NCI-H2081 treated with DMSO at 0.1 percent for 48 hours (cell line): ENCODE measurements around the gene CD36.
"Not testable (repeated sequence)": the region's sequence is repeated elsewhere in the genome, so short reads cannot be mapped to it uniquely, and the experiment has no call there.

Experiments used
- DNase-seq: peaks from one replicate; lab custom pipeline; 2025; lab: John Stamatoyannopoulos, UW

Gene CD36

GRCh38 chr7:80654887-80655340 is 16.5 kb downstream of the CD36 start:
- DNase-seq = no peak

- no peak for DNase-seq
Measured at GRCh38 chr7:80656029-80656428, 17.6 kb downstream of the CD36 start.

- DNase-seq = peak; percentile 20
Measured at GRCh38 chr7:80659120-80660055, 20.9 kb downstream of the CD36 start.

- DNase-seq = no peak
Measured at GRCh38 chr7:80660939-80661338, 22.5 kb downstream of the CD36 start.

GRCh38 chr7:80661729-80662128 is 23.3 kb downstream of the CD36 start:
- DNase-seq = no peak

- no peak for DNase-seq
Measured at GRCh38 chr7:80662252-80662651, 23.8 kb downstream of the CD36 start.

DNA sequence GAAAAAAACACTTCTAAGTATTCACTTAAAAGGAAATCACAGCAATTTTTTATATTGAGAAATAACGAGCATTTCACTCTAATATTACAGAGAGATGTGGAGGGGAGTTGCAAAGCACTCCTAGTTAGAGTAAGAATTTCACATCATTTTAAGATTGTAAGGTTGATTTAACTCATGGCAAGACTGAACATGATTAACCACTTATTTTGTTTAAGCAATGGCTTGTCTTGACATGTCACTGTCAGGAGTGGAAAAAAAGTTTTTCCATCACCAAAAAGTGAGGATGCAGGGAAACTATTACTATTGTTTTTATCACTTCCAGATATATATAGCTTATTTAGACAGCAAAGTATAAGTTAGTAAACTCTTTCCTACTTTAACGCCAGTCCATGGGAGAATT is 27.1 kb downstream of the CD36 start:
- DNase-seq = no peak

DNA sequence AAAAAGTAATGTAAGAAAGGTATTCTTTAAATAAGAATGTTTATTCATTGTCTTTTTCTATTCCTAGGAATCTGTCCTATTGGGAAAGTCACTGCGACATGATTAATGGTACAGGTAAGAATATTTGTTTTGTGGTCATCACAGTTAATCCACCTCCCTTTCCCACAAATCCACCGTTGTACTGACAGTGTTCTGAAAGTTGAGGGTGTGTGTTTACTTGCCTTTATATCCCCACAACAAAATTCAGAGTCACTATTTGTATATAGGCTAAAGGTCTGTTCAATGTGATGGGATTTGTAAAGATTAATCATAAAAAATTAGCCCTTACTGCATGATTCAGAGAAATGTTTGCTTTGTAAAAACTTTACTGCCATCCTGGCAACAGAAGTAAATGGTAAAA is 27.9 kb downstream of the CD36 start:
- DNase-seq = no peak

DNA sequence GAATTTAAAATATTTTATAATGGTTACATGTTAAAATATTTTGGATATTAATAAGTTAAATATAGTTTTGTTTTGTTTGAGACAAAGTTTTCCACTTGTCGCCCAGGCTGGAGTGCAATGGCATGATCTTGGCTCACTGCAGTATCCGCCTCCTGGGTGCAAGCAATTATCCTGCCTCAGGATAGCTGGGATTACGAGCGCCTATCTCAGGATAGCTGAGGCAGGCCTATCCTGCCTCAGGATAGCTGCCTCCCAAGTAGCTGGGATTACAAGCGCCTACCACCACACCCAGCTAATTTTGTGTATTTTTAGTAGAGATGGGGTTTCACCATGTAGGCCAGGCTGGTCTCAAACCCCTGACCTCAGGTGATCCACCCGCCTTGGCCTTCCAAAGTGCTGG is 30.9 kb downstream of the CD36 start:
- DNase-seq = not testable (repeated sequence)

DNA sequence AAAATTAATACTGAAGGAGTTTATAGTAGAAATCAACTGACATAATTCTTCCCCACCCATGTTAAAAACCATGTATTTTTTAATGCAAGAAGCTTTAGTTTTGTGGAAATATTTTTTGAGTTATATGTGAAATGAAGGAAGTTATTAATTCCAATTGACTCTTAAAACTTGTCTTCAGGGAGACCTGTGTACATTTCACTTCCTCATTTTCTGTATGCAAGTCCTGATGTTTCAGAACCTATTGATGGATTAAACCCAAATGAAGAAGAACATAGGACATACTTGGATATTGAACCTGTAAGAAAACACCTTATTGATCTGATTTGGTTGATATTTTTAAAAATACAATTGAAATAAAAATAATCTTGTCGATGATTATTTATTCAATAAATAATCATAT is 33.3 kb downstream of the CD36 start:
- no peak for DNase-seq

GRCh38 chr7:80675090-80675489 is 36.6 kb downstream of the CD36 start:
- no peak for DNase-seq

DNA sequence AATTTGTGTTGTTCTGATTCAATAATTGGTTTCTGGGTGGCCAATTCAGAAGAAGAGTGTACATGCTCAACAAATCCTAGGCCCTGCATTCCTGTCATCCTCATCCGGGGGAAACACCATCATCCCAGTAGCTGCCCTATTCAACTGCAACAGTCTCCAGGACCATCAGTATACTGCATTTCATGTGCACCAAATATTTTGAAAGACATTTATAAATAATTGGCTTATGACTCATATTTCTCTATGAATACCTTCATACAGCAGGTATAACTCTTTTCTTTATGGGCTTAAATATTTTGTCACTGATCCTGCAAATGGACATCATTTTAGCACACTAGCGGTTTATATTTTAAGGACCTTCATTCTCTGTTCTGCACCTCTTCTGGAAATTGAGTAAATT is 38.0 kb downstream of the CD36 start:
- DNase-seq = no peak

GRCh38 chr7:80677629-80678028 is 39.2 kb downstream of the CD36 start:
- no peak for DNase-seq

- DNase-seq = no peak
Measured at GRCh38 chr7:80678707-80679106, 40.3 kb downstream of the CD36 start.

GRCh38 chr7:80679921-80680907 is 41.8 kb downstream of the CD36 start:
- no peak for DNase-seq

GRCh38 chr7:80681272-80681885 is 42.9 kb downstream of the CD36 start:
- DNase-seq = no peak

GRCh38 chr7:80682744-80683143 is 44.3 kb downstream of the CD36 start:
- DNase-seq = no peak

DNA sequence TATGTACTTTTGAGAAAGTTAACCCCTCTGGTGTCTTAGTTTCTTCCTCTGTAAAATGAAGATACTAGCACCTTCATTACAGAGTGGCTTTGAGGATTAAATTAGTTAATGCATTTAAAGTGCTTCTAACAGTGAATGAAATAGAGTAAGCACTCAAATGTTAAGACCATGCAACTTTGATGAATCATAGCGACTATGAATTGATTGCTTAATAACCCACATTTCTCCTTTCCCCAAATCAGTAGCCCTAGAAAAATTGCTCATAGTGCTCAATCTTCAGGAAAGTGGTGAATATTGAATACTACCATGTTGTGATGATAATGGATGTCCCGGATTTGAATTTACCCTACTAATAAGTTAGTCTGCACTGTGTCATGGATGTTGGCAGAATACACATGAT is 48.1 kb downstream of the CD36 start:
- DNase-seq = no peak

DNA sequence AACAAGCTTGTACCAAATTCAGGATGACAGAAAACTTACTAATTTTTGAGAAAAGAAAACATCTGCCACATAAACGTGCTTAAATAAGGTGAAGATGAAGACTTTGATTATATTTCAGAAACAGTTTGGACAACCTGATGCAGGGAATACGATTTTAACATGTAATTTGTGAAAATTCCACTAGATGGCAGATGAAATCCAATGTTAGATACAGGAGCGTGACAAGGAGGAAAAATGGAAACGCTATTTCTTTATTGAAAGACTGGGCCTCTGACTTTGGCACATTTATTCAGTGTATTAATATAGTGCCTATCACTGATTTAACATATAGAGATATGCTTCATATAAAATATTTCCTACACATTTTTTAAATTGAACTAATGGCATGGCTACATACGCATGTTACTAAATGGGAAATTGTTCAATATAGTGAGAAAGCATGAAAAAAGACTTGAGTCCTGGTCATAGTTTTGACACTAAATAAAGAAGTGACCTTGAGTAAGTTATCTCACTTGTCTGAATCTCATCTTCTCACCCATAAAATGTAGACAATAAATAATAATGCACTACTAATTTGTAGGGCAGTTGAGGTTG is 60.7 kb downstream of the CD36 start:
- peak; percentile 30 for DNase-seq

DNA sequence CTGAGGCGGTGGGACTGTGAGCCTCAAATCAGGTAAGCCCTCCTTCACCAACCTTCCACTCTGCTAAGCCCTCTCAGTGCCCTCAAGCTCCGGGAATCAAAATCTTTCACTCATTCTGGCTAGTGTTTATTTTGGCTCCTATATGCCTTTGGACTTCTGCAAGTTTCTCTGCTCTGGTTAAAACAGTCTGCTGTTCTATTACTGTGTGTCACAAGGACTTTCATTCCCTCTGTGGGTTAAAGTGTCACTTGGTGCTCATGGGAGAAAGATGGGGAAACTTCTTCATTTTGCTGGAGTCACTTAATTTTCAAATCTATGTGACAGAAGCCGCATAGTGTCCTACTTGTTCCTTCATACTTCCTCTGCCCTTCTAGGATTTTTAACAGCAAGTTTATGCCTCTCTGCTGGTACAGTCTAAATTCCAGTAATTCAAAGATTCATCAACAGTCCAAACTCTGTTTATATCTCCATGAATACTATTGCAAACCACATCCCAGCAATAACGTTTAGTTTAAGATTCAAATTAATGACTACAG is 61.3 kb downstream of the CD36 start:
- DNase-seq = no peak

DNA sequence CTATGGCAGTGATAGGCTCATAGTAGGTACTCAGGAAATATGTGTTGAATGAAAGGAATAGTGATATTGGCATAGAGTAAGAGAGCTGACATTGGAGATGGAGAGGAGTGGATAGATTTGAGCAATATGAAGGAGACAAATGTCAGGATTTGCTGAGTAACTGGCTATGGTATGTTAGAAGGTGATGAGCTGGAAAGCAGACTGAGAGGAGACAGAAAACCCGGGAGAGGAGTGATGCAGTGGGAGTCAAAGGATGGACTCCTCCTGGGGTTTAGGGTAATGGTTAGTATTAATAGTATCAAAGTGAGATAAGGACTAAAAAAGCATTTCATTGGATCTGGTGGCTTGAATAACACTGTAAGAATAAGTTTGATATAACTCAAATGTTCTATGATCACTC is 64.8 kb downstream of the CD36 start:
- no peak for DNase-seq
